Psoas muscle (tissue), 8 donors: ENCODE data around the gene ACSL3. TPM values are rescaled to one million over a fixed set of nuclear protein-coding genes. Genes with fewer than 3 reads are reported as not detected.

Experiments
- ATAC-seq, 4 donors: fragments of 200-7000 bp; cut with Tn5 transposase; one replicate each; pipeline ENCODE4 v1.9.1; 2020; ENCODE audit warnings: moderate library complexity in 3 of 4, mild to moderate bottlenecking in 2 of 4
- DNase-seq, 2 donors: peaks; one replicate each; pipeline ENCODE4 v3.0.0-alpha.2; 2020
- H3K27ac ChIP-seq: fragments of 200-600 bp; one replicate; pipeline ENCODE4 v1.8.0; 2022
- H3K27me3 ChIP-seq, 3 donors: fragments of 200-600 bp in 1 of 3; one replicate each; pipeline versions ENCODE4 v1.6.1 to v1.8.0; 2013 to 2022; ENCODE audit warnings: low read length in 2 of 3, mild to moderate bottlenecking in 2 of 3, moderate library complexity in 1 of 3; ENCODE audit not compliant: insufficient read depth in 3 of 3
- H3K36me3 ChIP-seq, 2 donors: fragments of 200-600 bp in 1 of 2; one replicate each; pipeline versions ENCODE4 v1.6.1 to v1.8.0; 2013 to 2022; ENCODE audit warnings: low read depth in 1 of 2, mild to moderate bottlenecking in 1 of 2, moderate library complexity in 1 of 2; ENCODE audit not compliant: insufficient read depth in 1 of 2
- H3K4me1 ChIP-seq: fragments of 200-600 bp; one replicate; pipeline ENCODE4 v1.8.0; 2022
- H3K4me3 ChIP-seq: fragments of 200-600 bp; one replicate; pipeline ENCODE4 v1.8.0; 2022; ENCODE audit warnings: mild to moderate bottlenecking
- H3K9me3 ChIP-seq: fragments of 200-600 bp; one replicate; pipeline ENCODE4 v1.8.0; 2022
- WGBS, 3 donors: extraction: QIAGEN DNeasy Blood & Tissue Kit; methylation state at CpG; one replicate each; pipeline versions ENCODE4 v1.1.6 to v1.1.7; 2013; 5-methylcytosine and 5-hydroxymethylcytosine counted together
- intact Hi-C, 2 donors: fragments of 100-400 bp; cut with DNase I; formaldehyde crosslinking; loops; one replicate each; pipeline versions ENCODE4 v1.11.0 to v1.14.2; 2022
- polyA plus RNA-seq, 3 donors: library from polyadenylated mRNA; stranded (reverse); fragments of 200-250 nt; gene quantifications; one replicate each; pipeline ENCODE4 v1.2.3, GENCODE V29; 2013
- total RNA-seq, 4 donors: library from RNA; stranded (reverse); fragmentation: NEBNext Ultra II Directional in 2 of 4; extraction: Animal tissue kit (Norgen Biotek cat#: 25700) in 2 of 4; gene quantifications; one replicate each; pipeline versions ENCODE4 v1.2.1 to v1.2.4, GENCODE V29; 2021 to 2023
- TF ChIP-seq, protein P1 (sequence below): fragments of 200-600 bp; IDR thresholded peaks from one replicate; pipeline ENCODE4 v1.8.0; 2022; ENCODE audit warnings: antibody characterized with exemption
- donor health status: healthy with polysubstance abuse.
- donor health status: DM: no; HTN: no; CAD: no; lungs with moderate emphysema.
- donor health status: Bipolar disorder and iron deficiency.
- donor health status: healthy.
- donor health status: DM: yes; HTN: yes; CAD: no.
- donor health status: DM: no; HTN: no; CAD: no.
- donor health status: DM: no; HTN: no; CAD: no.
- donor health status: DM: yes; HTN: yes; CAD: no.

The ACSL3 gene
- total and polyA plus RNA-seq, 7 donors, result 13.5 to 136 (median 27.5) TPM

DNA sequence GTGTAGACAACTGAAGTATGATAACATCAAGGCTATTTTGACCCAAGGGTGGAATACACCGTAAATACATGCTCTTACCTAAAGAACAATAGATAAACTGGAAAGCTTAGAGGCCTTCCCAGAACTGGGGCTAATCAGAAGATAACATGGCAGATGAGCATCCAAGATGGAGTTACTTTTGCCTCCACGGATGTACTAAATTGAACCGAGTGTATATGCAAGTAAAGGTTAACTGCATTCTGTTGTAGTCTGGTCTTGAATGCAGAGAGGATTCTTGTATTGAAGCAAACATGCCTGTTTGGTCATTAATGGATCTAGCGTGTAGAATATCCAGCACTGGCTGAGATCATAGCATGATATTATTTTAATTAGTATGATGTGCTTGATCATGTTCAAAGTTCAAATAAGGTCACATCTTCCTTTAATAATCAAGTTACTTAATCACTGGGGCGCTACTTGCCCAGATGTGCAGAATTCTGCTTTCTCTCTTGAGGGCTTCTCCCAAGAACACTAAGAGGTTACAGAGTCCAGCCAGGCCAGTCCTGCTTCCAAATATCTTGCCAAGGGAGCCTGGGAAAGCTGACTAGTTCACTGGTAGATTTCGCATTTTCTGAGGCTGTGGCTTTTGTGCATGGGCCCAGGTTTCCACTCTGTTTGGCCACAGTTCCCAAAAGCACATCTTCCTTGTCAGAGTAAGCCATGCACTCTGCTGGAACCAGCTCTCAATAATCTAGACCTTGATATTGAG lies 37.5 kb upstream of the ACSL3 start:
- Histone ChIP-seq H3K4me1 (no peaks in the 10 kb centered on the region), H3K27ac (no peak overlapping the region), H3K36me3 (no peaks in the 10 kb centered on the region), H3K27me3 (no peaks in the 10 kb centered on the region), H3K9me3 (no peaks in the 10 kb centered on the region), H3K4me3 (no peak overlapping the region)
- 72 to 76% (median 76%) methylated on average over 6 of the region's 6 CpGs for WGBS, 3 donors
- ATAC-seq, result peak in 2 of 4 donors; percentile 36 to 54
- intact Hi-C loops, result no loop called here
- TF ChIP-seq, protein P1, sequence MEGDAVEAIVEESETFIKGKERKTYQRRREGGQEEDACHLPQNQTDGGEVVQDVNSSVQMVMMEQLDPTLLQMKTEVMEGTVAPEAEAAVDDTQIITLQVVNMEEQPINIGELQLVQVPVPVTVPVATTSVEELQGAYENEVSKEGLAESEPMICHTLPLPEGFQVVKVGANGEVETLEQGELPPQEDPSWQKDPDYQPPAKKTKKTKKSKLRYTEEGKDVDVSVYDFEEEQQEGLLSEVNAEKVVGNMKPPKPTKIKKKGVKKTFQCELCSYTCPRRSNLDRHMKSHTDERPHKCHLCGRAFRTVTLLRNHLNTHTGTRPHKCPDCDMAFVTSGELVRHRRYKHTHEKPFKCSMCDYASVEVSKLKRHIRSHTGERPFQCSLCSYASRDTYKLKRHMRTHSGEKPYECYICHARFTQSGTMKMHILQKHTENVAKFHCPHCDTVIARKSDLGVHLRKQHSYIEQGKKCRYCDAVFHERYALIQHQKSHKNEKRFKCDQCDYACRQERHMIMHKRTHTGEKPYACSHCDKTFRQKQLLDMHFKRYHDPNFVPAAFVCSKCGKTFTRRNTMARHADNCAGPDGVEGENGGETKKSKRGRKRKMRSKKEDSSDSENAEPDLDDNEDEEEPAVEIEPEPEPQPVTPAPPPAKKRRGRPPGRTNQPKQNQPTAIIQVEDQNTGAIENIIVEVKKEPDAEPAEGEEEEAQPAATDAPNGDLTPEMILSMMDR, result no peak
- peak in 1 of 2 donors; percentile 54 for DNase-seq

DNA sequence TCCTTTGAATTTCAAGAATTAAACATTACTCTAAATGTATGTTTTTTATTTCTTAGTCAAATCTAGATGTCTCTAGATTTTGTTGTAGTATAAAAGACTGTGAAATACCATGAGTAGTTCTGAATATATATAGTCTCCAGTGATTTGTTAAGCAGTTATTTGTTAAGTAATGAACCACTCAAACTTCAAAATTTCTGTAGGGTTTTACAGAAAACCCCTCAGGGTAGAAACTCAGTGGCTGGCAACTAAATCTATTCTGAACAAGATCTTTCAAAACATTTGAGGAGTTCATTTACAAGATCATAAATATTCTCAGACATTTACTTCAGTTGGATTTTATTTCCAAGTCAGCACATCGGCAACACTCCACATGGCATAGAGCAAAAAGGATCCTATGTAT lies 35.8 kb upstream of the ACSL3 start:
- 49 to 77% (median 49%) methylated on average over 1 of the region's 1 CpG for WGBS, 3 donors
- TF ChIP-seq, protein P1, result no peak
- DNase-seq, result no peak
- no peak for ATAC-seq
- H3K36me3 ChIP-seq, result no peaks in the 10 kb centered on the region
- no peaks in the 10 kb centered on the region for H3K9me3 ChIP-seq
- intact Hi-C loops, result no loop called here
- H3K27me3 ChIP-seq, result no peaks in the 10 kb centered on the region
- H3K4me3 ChIP-seq, result no peak overlapping the region
- no peaks in the 10 kb centered on the region for H3K4me1 ChIP-seq
- no peak overlapping the region for H3K27ac ChIP-seq

DNA sequence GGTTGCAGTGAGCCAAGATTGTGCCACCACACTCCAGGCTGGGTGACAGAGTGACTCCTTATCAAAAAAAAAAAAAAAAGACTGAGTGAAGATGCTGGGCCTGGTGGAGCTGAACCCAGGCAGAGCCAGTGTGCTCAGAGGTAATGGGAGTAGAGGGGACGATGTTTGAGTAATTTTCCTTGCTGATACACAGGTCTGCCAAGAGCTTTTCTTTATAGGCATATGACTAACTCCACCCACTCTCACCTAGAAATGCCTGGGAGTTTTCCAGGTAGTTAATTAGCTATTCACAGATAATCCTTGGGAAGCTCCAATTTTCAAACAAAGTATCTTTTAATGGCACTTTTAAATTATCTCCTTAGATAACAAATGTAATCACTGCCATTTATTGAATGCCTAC lies 33.4 kb upstream of the ACSL3 start:
- no peak for DNase-seq
- Histone ChIP-seq H3K4me1 (no peaks in the 10 kb centered on the region), H3K4me3 (no peak overlapping the region), H3K9me3 (no peaks in the 10 kb centered on the region), H3K27ac (no peak overlapping the region), H3K36me3 (no peaks in the 10 kb centered on the region), H3K27me3 (no peaks in the 10 kb centered on the region)
- WGBS, 3 donors, result 92 to 95% (median 94%) methylated on average over 1 of the region's 1 CpG
- no peak for ATAC-seq
- intact Hi-C loops, result no loop called here
- TF ChIP-seq, protein P1, result no peak

DNA sequence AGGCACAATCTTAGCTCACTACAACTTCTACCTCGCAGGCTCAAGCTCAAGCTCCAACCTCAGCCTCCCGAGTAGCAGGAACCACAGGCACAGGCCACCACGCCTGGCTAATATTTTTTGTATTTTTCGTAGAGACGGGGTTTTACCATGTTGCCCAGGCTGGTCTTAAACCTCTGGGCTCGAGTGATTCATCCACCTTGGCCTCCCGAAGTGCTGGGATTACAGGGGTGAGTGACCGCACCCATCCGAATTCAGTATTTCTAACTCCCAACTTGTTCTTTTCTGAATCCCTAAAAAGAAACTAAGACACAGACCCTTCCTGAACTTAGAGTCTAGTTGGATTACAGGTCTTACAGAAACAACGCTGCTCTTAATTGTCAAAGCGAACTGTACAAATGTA lies 32.3 kb upstream of the ACSL3 start:
- no peaks in the 10 kb centered on the region for H3K36me3 ChIP-seq
- intact Hi-C loops, result no loop called here
- H3K4me1 ChIP-seq, result no peaks in the 10 kb centered on the region
- H3K27ac ChIP-seq, result no peak overlapping the region
- H3K27me3 ChIP-seq, result no peaks in the 10 kb centered on the region
- no peak overlapping the region for H3K4me3 ChIP-seq
- 86 to 97% (median 95%) methylated on average over 11 of the region's 11 CpGs for WGBS, 3 donors
- DNase-seq, result no peak
- no peak for ATAC-seq
- H3K9me3 ChIP-seq, result no peaks in the 10 kb centered on the region
- TF ChIP-seq, protein P1, result no peak

DNA sequence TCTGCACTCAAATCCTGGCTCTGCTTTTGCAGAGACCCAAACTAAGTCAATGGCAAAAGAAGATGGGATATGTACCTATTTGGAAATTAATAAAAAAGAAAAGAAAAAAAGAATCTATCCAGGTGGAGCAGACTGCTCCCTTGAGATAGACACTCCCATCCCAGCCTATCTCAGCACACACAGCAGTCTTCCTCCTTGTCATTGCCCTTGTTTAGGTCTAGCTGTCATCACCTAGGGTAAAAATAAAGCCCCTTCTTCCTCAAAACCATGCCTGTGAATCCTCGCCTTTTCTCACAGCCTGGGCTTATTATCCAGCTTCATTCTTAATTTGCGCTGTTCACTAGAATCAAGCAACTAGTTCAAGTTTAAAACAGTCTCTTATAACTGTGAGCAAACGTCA lies 30.7 kb upstream of the ACSL3 start:
- DNase-seq, result no peak
- ATAC-seq, result no peak
- Histone ChIP-seq H3K27me3 (no peaks in the 10 kb centered on the region), H3K9me3 (no peaks in the 10 kb centered on the region), H3K27ac (no peak overlapping the region), H3K4me1 (no peaks in the 10 kb centered on the region), H3K36me3 (no peaks in the 10 kb centered on the region), H3K4me3 (no peak overlapping the region)
- intact Hi-C loops, result no loop called here
- TF ChIP-seq, protein P1, result no peak
- WGBS, 3 donors, result 69 to 75% (median 70%) methylated on average over 3 of the region's 3 CpGs
